ENCODE results near the gene GREB1.

DNA sequence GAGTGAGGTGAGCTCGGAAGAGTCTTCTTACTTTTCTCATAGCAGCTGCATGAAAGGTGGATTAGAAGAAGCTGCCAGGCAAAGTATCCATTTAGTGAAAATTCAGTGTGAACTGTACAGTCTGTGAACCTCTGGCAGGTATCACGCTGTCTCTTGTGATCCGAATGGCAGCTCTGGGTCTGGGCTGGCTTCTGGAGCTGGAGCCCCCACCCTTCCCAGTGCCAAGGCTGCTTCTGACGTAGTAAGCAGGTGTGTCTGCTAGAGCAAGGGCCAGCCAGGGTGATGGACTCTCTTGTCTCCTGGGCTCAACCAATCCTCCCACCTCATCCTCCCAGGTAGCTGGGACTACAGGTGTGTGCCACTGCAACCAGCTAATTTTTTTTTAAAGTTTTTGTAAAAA lies 150.1 kb downstream of the GREB1 start:
- TF ChIP-seq SP1 (IDR thresholded peaks at IDR 0.05) (no peak), BHLHE40 (IDR thresholded peaks at IDR 0.05; ENCODE audit: borderline replicate concordance) (no peak), FOXM1 (IDR thresholded peaks at IDR 0.05; ENCODE audit: borderline replicate concordance) (no peak), HDGF (IDR thresholded peaks at IDR 0.05; ENCODE audit: borderline replicate concordance) (no peak), SUZ12 (IDR thresholded peaks at IDR 0.05) (no peak), NFRKB (IDR thresholded peaks at IDR 0.05) (no peak), FOXK2 (IDR thresholded peaks at IDR 0.05) (no peak), TARDBP (IDR thresholded peaks at IDR 0.05) (no peak), ELF4 (IDR thresholded peaks at IDR 0.05) (no peak)

All from HEK293T (cell line).